K562 (cell line): ENCODE measurements around the gene KCNK7. TPM values are rescaled to one million over a fixed set of nuclear protein-coding genes. Genes with fewer than 3 reads are reported as not detected.

Source experiments
- ATAC-seq: fragments of 200-7000 bp; cut with Tn5 transposase; 3 replicates; pipeline ENCODE4 v1.9.1; 2020; ENCODE audit warnings: moderate library complexity
- BruUV-seq: library from RNA; stranded (reverse); fragments of 400-500 nt; replicated peaks from 2 replicates; lab custom pipeline; 2021; lab: Mats Ljungman, UMichigan
- CTCF ChIA-PET: fragments of 300-600 bp; formaldehyde crosslinking; extraction: SDS; loops from one replicate; lab custom pipeline; 2021; ENCODE audit warnings: low intra/inter-chr PET ratio; lab: Yijun Ruan, JAX
- POLR2A ChIA-PET: fragments of 300-600, 350-650 bp; sonication (Branson Sonifier 250); formaldehyde crosslinking; extraction: SDS; loops from one replicate; lab custom pipeline; 2021; ENCODE audit warnings: antibody characterized with exemption, inconsistent platforms; lab: Yijun Ruan, JAX
- DNase-seq, 4 experiments: peaks; one replicate each; pipeline versions ENCODE4 v3.0.0 to v3.0.0-alpha.2; 2011 to 2018; ENCODE audit warnings: low spot score in 3 of 4, mixed read lengths in 3 of 4; ENCODE audit errors: extremely low read depth in 1 of 4
- FAIRE-seq: peaks from 2 replicates; lab custom pipeline; 2011; peaks lifted over from hg19 to GRCh38; lab: Jason Lieb, UNC
- H2AFZ ChIP-seq: 2 replicates; pipeline ENCODE4 v1.6.0; 2011; ENCODE audit warnings: low read depth, low read length, control low read depth, inconsistent platforms
- H3K27ac ChIP-seq: fragments of 200-600 bp; 3 replicates; pipeline ENCODE4 v1.8.0; 2011; ENCODE audit warnings: low read depth, mild to moderate bottlenecking, control low read depth, inconsistent platforms, low read length, moderate library complexity, mixed read lengths; ENCODE audit errors: extremely low read depth
- H3K27me3 ChIP-seq, 2 experiments: fragments of 300-600 bp in 1 of 2; 2 replicates in 1 of 2; 3 replicates in 1 of 2; pipeline versions ENCODE4 v1.6.0 to v1.8.0; 2011; ENCODE audit warnings: inconsistent platforms in 2 of 2, low read length in 2 of 2, mild to moderate bottlenecking in 1 of 2, mixed read lengths in 1 of 2, moderate library complexity in 1 of 2; ENCODE audit not compliant: control insufficient read depth in 2 of 2, insufficient read depth in 2 of 2
- H3K36me3 ChIP-seq: fragments of 300-600 bp; 3 replicates; pipeline ENCODE4 v1.8.0; 2011; ENCODE audit warnings: mild to moderate bottlenecking, low read length, inconsistent platforms; ENCODE audit not compliant: control insufficient read depth, insufficient read depth
- H3K4me1 ChIP-seq, 2 experiments: fragments of 200-600 bp in 1 of 2; replicated peaks in 1 of 2; 2 replicates in 1 of 2; 3 replicates in 1 of 2; pipeline versions ENCODE4 v1.5.1 to v1.8.0; 2011; ENCODE audit warnings: inconsistent platforms in 2 of 2, low read length in 2 of 2, mild to moderate bottlenecking in 1 of 2, mixed read lengths in 1 of 2, moderate library complexity in 1 of 2; ENCODE audit not compliant: control insufficient read depth in 2 of 2, insufficient read depth in 2 of 2
- H3K4me2 ChIP-seq: 2 replicates; pipeline ENCODE4 v1.6.1; 2011; ENCODE audit warnings: low read length, control low read depth, inconsistent platforms, mixed read lengths; ENCODE audit not compliant: insufficient read depth
- H3K4me3 ChIP-seq: fragments of 200-600 bp; sonication (generic), shearing (Covaris generic); 2 replicates; pipeline ENCODE4 v1.5.1; 2016; ENCODE audit warnings: control low read depth, inconsistent platforms
- H3K79me2 ChIP-seq: fragments of 200-600 bp; 3 replicates; pipeline ENCODE4 v1.8.0; 2011; ENCODE audit warnings: low read length, inconsistent platforms; ENCODE audit not compliant: control insufficient read depth, insufficient read depth
- H3K9ac ChIP-seq, 2 experiments: 2 replicates each; pipeline versions ENCODE4 v1.6.0 to v1.6.1; 2011; ENCODE audit warnings: low read depth in 2 of 2, low read length in 2 of 2, control low read depth in 1 of 2, inconsistent platforms in 1 of 2, mild to moderate bottlenecking in 1 of 2, mixed read lengths in 1 of 2; ENCODE audit not compliant: insufficient read depth in 1 of 2
- H3K9me1 ChIP-seq: one replicate; pipeline ENCODE4 v1.6.0; 2011; ENCODE audit warnings: inconsistent platforms, mild to moderate bottlenecking, low read length, moderate library complexity; ENCODE audit not compliant: control insufficient read depth, insufficient read depth
- H3K9me3 ChIP-seq: replicated peaks from 2 replicates; pipeline ENCODE4 v1.5.1; 2011; ENCODE audit warnings: low read depth, low read length, inconsistent platforms; ENCODE audit not compliant: control insufficient read depth, insufficient read depth
- H4K20me1 ChIP-seq: replicated peaks from 2 replicates; pipeline ENCODE4 v1.6.1; 2011; ENCODE audit warnings: low read length, inconsistent platforms, mixed read lengths; ENCODE audit not compliant: control insufficient read depth, insufficient read depth
- CBFA2T2 ChIP-seq: fragments of 450-650 bp; conservative IDR thresholded peaks from 2 replicates; pipeline ENCODE4 v1.6.1; 2017; ENCODE audit warnings: mild to moderate bottlenecking
- CEBPB ChIP-seq: fragments of 450-650 bp; IDR thresholded peaks from 2 replicates; pipeline ENCODE4 v1.6.1; 2016; ENCODE audit warnings: missing genetic modification characterization, missing compliant biosample characterization
- FOXA3 ChIP-seq, 2 experiments: fragments of 450-650 bp in 1 of 2; sonication (generic) in 1 of 2; formaldehyde crosslinking; IDR thresholded peaks in 1 of 2; conservative IDR thresholded peaks in 1 of 2; 2 replicates each; pipeline versions ENCODE4 v1.4.0 to v1.8.0; 2020 to 2022; ENCODE audit warnings: mild to moderate bottlenecking in 2 of 2, missing genetic modification reagents in 1 of 2
- FOXP1 ChIP-seq: sonication (generic); formaldehyde crosslinking; IDR thresholded peaks from 2 replicates; pipeline ENCODE4 v1.8.0; 2022; ENCODE audit warnings: mild to moderate bottlenecking, missing genetic modification reagents
- KDM1A ChIP-seq, 2 experiments: fragments of 450-650 bp; IDR thresholded peaks; 2 replicates each; pipeline ENCODE4 v1.6.1; 2016; ENCODE audit warnings: mild to moderate bottlenecking in 2 of 2
- RAD51 ChIP-seq: fragments of 450-650 bp; IDR thresholded peaks from 2 replicates; pipeline ENCODE4 v1.7.1; 2016; ENCODE audit warnings: low read depth, mild to moderate bottlenecking, borderline replicate concordance
- ZBTB1 ChIP-seq: sonication (generic); formaldehyde crosslinking; IDR thresholded peaks from 2 replicates; pipeline ENCODE4 v1.8.1; 2023; ENCODE audit warnings: missing genetic modification reagents, low read depth, mild to moderate bottlenecking, borderline replicate concordance
- ZFP30 ChIP-seq: fragments of 250-450 bp; sonication (Bioruptor Pico); IDR thresholded peaks from 2 replicates; pipeline ENCODE4 v1.8.0; 2022; ENCODE audit warnings: moderate library complexity, mild to moderate bottlenecking, inconsistent platforms, borderline replicate concordance
- ZFX ChIP-seq: sonication (generic); formaldehyde crosslinking; IDR thresholded peaks from 2 replicates; pipeline ENCODE4 v1.8.0; 2022; ENCODE audit warnings: mild to moderate bottlenecking, missing genetic modification reagents, moderate library complexity
- WGBS: fragments of 100-300 bp; shearing (Covaris generic); methylation state at CpG from one replicate; pipeline ENCODE4 v1.1.6; 2016; ENCODE audit warnings: low coverage, mixed read lengths; ENCODE audit not compliant: insufficient coverage; ENCODE audit errors: missing lambda C conversion rate; 5-methylcytosine and 5-hydroxymethylcytosine counted together
- in situ Hi-C: fragments of 300-500 bp; cut with MboI; formaldehyde crosslinking; loops from 4 replicates; pipeline ENCODE4 v1.15.0; 2018; ENCODE audit warnings: inconsistent platforms, mixed read lengths
- intact Hi-C: fragments of 100-400 bp; cut with micrococcal nuclease; formaldehyde crosslinking; loops from 2 replicates; pipeline ENCODE4 v1.14.2; 2022
- polyA plus RNA-seq, 8 experiments: library from polyadenylated mRNA; depleted of rRNA in 4 of 8; stranded (reverse) in 5 of 8; unstranded in 3 of 8; fragments of >200 nt; fragmentation: Nextera tagmentation in 2 of 8; fragmentation: Illumina TruSeq in 1 of 8; extraction: Ambion mirVana in 2 of 8; extraction: Trizol in 1 of 8; gene quantifications; 2 replicates each; pipeline versions ENCODE4 v1.2.1 to v1.2.3, GENCODE V29; 2011 to 2014; ENCODE audit warnings: inconsistent platforms in 1 of 8, missing spikeins in 1 of 8
- total RNA-seq, 7 experiments: library from RNA; depleted of rRNA in 6 of 7; stranded (reverse); fragments of >200 nt in 6 of 7; fragmentation: Illumina TruSeq in 2 of 7; extraction: Trizol in 2 of 7; gene quantifications; 2 replicates each; pipeline versions ENCODE4 v1.2.1 to v1.2.3, GENCODE V29; 2011 to 2021; ENCODE audit warnings: low replicate concordance in 1 of 7
- TF ChIP-seq, protein P1 (sequence below): fragments of 450-650 bp; formaldehyde crosslinking; conservative IDR thresholded peaks from 2 replicates; pipeline ENCODE4 v1.4.0; 2022; ENCODE audit warnings: mild to moderate bottlenecking, missing genetic modification characterization
- TF ChIP-seq, protein P2 (sequence below): sonication (generic); formaldehyde crosslinking; IDR thresholded peaks from 2 replicates; pipeline ENCODE4 v1.5.0; 2020; ENCODE audit warnings: missing genetic modification reagents
- TF ChIP-seq, protein P3 (sequence below), 2 experiments: IDR thresholded peaks; 2 replicates each; pipeline ENCODE4 v1.6.1; 2011; ENCODE audit warnings: borderline replicate concordance in 1 of 2, control low read depth in 1 of 2, low read depth in 1 of 2, low read length in 1 of 2, mild to moderate bottlenecking in 1 of 2, mixed read lengths in 1 of 2, moderate library complexity in 1 of 2; ENCODE audit not compliant: insufficient read depth in 1 of 2, insufficient read length in 1 of 2, poor library complexity in 1 of 2, severe bottlenecking in 1 of 2; ENCODE audit errors: extremely low read depth in 1 of 2
- TF ChIP-seq, protein P4 (sequence below), 3 experiments: IDR thresholded peaks in 2 of 3; conservative IDR thresholded peaks in 1 of 3; 2 replicates each; pipeline ENCODE4 v1.5.1; 2011 to 2012; ENCODE audit warnings: low read length in 3 of 3, mild to moderate bottlenecking in 3 of 3, control low read depth in 2 of 3, improper control_type of control experiment in 1 of 3, inconsistent platforms in 1 of 3, low read depth in 1 of 3, mixed read lengths in 1 of 3, moderate library complexity in 1 of 3; ENCODE audit not compliant: insufficient read depth in 2 of 3

KCNK7 gene
- total and polyA plus RNA-seq, 9 of the 15 experiments (the other 6 are each of a cell fraction or from before 2014, with no cell fraction given), result 0.07 to 0.40 TPM; not detected in 7

DNA sequence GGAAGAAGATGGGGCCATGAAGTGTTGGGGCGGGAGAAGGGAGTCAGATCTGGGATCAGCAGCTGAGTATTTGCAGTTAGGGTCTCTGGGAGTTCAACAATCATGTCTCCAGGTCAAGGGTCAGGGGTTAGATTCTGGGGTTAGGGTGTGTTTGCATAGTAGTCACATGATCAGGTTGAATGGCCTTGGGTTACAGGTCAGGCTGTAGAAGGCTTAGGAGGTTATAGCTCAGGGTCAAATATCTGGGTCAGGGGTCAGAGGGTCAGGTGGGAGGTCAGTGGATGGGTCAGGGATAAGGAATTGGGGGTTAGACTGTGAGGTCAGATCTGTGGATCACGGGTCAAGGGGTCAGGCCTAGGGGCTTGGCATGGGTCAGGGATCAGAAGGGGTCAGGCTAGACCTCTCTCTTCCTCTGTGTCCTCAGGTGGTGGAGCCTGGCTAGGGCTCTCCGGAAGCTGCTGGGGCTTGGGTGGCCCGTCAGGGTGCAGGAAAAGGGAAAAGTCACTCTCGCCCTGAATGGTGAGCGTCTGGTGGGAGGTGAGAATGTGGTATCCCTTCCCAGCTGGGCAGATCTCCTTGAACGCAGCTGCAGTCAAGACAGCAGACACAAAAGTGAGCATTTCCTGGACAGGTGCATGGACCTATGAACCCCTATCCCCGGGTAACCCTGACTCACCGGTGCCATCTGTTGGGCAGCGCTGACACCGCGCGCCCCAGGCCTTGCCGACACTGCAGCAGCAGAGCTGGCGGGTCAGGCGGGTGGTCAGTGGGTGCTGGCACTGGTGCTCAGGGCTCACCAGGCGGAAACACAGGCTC is 43.8 kb downstream of the KCNK7 start:
- no peak overlapping the region for H3K4me3 ChIP-seq
- H2AFZ ChIP-seq, result no peak overlapping the region
- no peaks in the 10 kb centered on the region for H3K79me2 ChIP-seq
- H3K9me3 ChIP-seq, result no peaks in the 10 kb centered on the region
- H3K36me3 ChIP-seq, result no peaks in the 10 kb centered on the region
- peaks cover 48 to 84% of the 10 kb centered on the region in 2 experiments for H3K4me1 ChIP-seq
- H3K9me1 ChIP-seq, result no peaks in the 10 kb centered on the region
- peak overlapping the region in 1 of 2 experiments; percentile 43; a peak in 1 of 4 replicates for H3K9ac ChIP-seq
- in situ Hi-C loops (no loop called here), intact Hi-C loops (no loop called here)
- ATAC-seq (peak; percentile 58), DNase-seq (peak in 3 of 4 experiments; percentile 46 to 79 (median 54)), FAIRE-seq (no peak)
- POLR2A ChIA-PET, result interaction anchor here (0.6 to 2.8 kb wide), 11 partner anchors 10 to 241 kb away, joined by 3 to 16 read pairs (median 4); partner anchors contain the start of gene MALAT1
- no peaks in the 10 kb centered on the region for H3K27me3 ChIP-seq
- CTCF ChIA-PET, result no interaction called here
- no TSS peak for BruUV-seq
- peak overlapping the region; percentile 72 for H3K4me2 ChIP-seq
- peak overlapping the region; percentile 37; the same call in 1 of the 3 replicates for H3K27ac ChIP-seq
- 56% methylated on average over 15 of the region's 17 CpGs for WGBS
- H4K20me1 ChIP-seq, result 0 out of 2 replicates have a peak, but pooled peaks cover 8% of the 10 kb centered on the region
- no peak for TF ChIP-seq ZFX
- TF ChIP-seq FOXP1 (CRISPR knock-in tag), result 0 out of 2 replicates have a peak, but pooled peaks have one; percentile 21
- TF ChIP-seq, protein P1, sequence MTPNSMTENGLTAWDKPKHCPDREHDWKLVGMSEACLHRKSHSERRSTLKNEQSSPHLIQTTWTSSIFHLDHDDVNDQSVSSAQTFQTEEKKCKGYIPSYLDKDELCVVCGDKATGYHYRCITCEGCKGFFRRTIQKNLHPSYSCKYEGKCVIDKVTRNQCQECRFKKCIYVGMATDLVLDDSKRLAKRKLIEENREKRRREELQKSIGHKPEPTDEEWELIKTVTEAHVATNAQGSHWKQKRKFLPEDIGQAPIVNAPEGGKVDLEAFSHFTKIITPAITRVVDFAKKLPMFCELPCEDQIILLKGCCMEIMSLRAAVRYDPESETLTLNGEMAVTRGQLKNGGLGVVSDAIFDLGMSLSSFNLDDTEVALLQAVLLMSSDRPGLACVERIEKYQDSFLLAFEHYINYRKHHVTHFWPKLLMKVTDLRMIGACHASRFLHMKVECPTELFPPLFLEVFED (CRISPR knock-in tag), result 0 out of 2 replicates have a peak, but pooled peaks have one; percentile 61
- TF ChIP-seq, protein P2, sequence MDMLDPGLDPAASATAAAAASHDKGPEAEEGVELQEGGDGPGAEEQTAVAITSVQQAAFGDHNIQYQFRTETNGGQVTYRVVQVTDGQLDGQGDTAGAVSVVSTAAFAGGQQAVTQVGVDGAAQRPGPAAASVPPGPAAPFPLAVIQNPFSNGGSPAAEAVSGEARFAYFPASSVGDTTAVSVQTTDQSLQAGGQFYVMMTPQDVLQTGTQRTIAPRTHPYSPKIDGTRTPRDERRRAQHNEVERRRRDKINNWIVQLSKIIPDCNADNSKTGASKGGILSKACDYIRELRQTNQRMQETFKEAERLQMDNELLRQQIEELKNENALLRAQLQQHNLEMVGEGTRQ (CRISPR knock-in tag), result peak; percentile 69
- no peak for TF ChIP-seq ZFP30
- TF ChIP-seq KDM1A (IDR thresholded peaks at IDR 0.05), result peak; percentile 98 to 99
- no peak for TF ChIP-seq ZBTB1 (CRISPR knock-in tag)
- no peak for TF ChIP-seq CEBPB (tag)
- peak; percentile 69; the same call in 1 of the 2 replicates for TF ChIP-seq RAD51
- TF ChIP-seq CBFA2T2, result peak; percentile 45
- TF ChIP-seq, protein P3, sequence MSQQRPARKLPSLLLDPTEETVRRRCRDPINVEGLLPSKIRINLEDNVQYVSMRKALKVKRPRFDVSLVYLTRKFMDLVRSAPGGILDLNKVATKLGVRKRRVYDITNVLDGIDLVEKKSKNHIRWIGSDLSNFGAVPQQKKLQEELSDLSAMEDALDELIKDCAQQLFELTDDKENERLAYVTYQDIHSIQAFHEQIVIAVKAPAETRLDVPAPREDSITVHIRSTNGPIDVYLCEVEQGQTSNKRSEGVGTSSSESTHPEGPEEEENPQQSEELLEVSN (IDR thresholded peaks at IDR 0.05; ENCODE audit: borderline replicate concordance in 1 of 2, extremely low read depth in 1 of 2, insufficient read depth in 1 of 2, insufficient read length in 1 of 2, low read depth in 1 of 2, low read length in 1 of 2, poor library complexity in 1 of 2, severe bottlenecking in 1 of 2), result no peak
- TF ChIP-seq FOXA3 (CRISPR knock-in tag; conservative IDR thresholded peaks at IDR 0.05 in 1 of 2, IDR thresholded peaks at IDR 0.05 in 1 of 2), result peak; percentile 58 to 90; a peak in 3 of 4 replicates
- TF ChIP-seq, protein P4, sequence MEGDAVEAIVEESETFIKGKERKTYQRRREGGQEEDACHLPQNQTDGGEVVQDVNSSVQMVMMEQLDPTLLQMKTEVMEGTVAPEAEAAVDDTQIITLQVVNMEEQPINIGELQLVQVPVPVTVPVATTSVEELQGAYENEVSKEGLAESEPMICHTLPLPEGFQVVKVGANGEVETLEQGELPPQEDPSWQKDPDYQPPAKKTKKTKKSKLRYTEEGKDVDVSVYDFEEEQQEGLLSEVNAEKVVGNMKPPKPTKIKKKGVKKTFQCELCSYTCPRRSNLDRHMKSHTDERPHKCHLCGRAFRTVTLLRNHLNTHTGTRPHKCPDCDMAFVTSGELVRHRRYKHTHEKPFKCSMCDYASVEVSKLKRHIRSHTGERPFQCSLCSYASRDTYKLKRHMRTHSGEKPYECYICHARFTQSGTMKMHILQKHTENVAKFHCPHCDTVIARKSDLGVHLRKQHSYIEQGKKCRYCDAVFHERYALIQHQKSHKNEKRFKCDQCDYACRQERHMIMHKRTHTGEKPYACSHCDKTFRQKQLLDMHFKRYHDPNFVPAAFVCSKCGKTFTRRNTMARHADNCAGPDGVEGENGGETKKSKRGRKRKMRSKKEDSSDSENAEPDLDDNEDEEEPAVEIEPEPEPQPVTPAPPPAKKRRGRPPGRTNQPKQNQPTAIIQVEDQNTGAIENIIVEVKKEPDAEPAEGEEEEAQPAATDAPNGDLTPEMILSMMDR (IDR thresholded peaks at IDR 0.05 in 2 of 3, conservative IDR thresholded peaks at IDR 0.05 in 1 of 3; ENCODE audit: insufficient read depth in 2 of 3, low read depth in 1 of 3, low read length in 3 of 3), result peak; percentile 65 to 79 (median 66)
